ENCODE measurements around the gene ZNF699. TPM values are rescaled to one million over a fixed set of nuclear protein-coding genes. Genes with fewer than 3 reads are reported as not detected.

ZNF699 gene
- polyA plus RNA-seq, 1 donor (not counting 4 experiments of a cell fraction or from before 2014, with no cell fraction given) = 3.7 TPM

- Histone ChIP-seq H3K9ac (ENCODE audit: control insufficient read depth, extremely low read depth, insufficient read depth, low read length) (peak overlapping the region; percentile 89), H3K27ac (ENCODE audit: control insufficient read depth, insufficient read depth, low read length) (peak overlapping the region; percentile 82), H3K4me3 (ENCODE audit: control insufficient read depth in 2 of 3, extremely low read depth in 1 of 3, insufficient read depth in 2 of 3, low read depth in 1 of 3, low read length in 3 of 3) (peak overlapping the region; percentile 58 to 95 (median 91)), H3K79me2 (ENCODE audit: control insufficient read depth, insufficient read depth, low read length) (peaks cover 19% of the 10 kb centered on the region), H3K36me3 (ENCODE audit: control insufficient read depth in 2 of 2, extremely low read depth in 1 of 2, insufficient read depth in 2 of 2, low read length in 2 of 2) (peaks cover 0 to under 1% of the 10 kb centered on the region in 2 experiments), H3K9me1 (ENCODE audit: control insufficient read depth, extremely low read depth, insufficient read depth, low read length) (no peaks in the 10 kb centered on the region), H3K4me1 (ENCODE audit: control insufficient read depth, extremely low read depth, insufficient read depth, low read length) (peaks cover 11% of the 10 kb centered on the region), H3K27me3 (ENCODE audit: control insufficient read depth, extremely low read depth, insufficient read depth, low read length) (no peaks in the 10 kb centered on the region), H3K9me3 (ENCODE audit: control insufficient read depth, low read depth, low read length) (no peaks in the 10 kb centered on the region), H2AFZ (ENCODE audit: control insufficient read depth, low read length) (peak overlapping the region; percentile 100), H3K4me2 (ENCODE audit: control insufficient read depth, extremely low read depth, insufficient read depth, low read depth, low read length) (peak overlapping the region; percentile 70), H4K20me1 (ENCODE audit: control insufficient read depth, extremely low read depth, insufficient read depth, low read length) (no peaks in the 10 kb centered on the region)
- dilution Hi-C loops (cut with MboI; ENCODE audit: extremely low pct_ligation_motif_present, low sequenced_read_pairs) = no loop called here
- TF ChIP-seq EZH2 (IDR thresholded peaks at IDR 0.05; ENCODE audit: low read length) (no peak), CTCF (optimal IDR thresholded peaks at IDR 0.05 in 1 of 3, IDR thresholded peaks at IDR 0.05 in 1 of 3, conservative IDR thresholded peaks at IDR 0.05 in 1 of 3; ENCODE audit: extremely low read depth in 1 of 3, insufficient read depth in 2 of 3, low read length in 3 of 3) (no peak)
- FAIRE-seq = peak; percentile 87
- DNase-seq (ENCODE audit: low read depth, low spot score) = peak; percentile 70
Measured at GRCh38 chr19:9309974-9310446, 372 bp upstream of the ZNF699 start.

GRCh38 chr19:9308091-9308770, 1.4 kb downstream of the ZNF699 start:
- TF ChIP-seq EZH2 (IDR thresholded peaks at IDR 0.05; ENCODE audit: low read length) (no peak), CTCF (optimal IDR thresholded peaks at IDR 0.05 in 1 of 3, IDR thresholded peaks at IDR 0.05 in 1 of 3, conservative IDR thresholded peaks at IDR 0.05 in 1 of 3; ENCODE audit: extremely low read depth in 1 of 3, insufficient read depth in 2 of 3, low read length in 3 of 3) (no peak)
- H3K9ac ChIP-seq (ENCODE audit: control insufficient read depth, extremely low read depth, insufficient read depth, low read length) = peak overlapping the region; percentile 15
- H2AFZ ChIP-seq (ENCODE audit: control insufficient read depth, low read length) = no peak overlapping the region
- peaks cover 6 to 8% of the 10 kb centered on the region in 2 experiments for H3K36me3 ChIP-seq (ENCODE audit: control insufficient read depth in 2 of 2, extremely low read depth in 1 of 2, insufficient read depth in 2 of 2, low read length in 2 of 2)
- no peak overlapping the region for H3K27ac ChIP-seq (ENCODE audit: control insufficient read depth, insufficient read depth, low read length)
- peak overlapping the region; percentile 58 to 95 (median 91) for H3K4me3 ChIP-seq (ENCODE audit: control insufficient read depth in 2 of 3, extremely low read depth in 1 of 3, insufficient read depth in 2 of 3, low read depth in 1 of 3, low read length in 3 of 3)
- H3K4me1 ChIP-seq (ENCODE audit: control insufficient read depth, extremely low read depth, insufficient read depth, low read length) = peaks cover 11% of the 10 kb centered on the region
- dilution Hi-C loops (cut with MboI; ENCODE audit: extremely low pct_ligation_motif_present, low sequenced_read_pairs) = no loop called here
- peaks cover 21% of the 10 kb centered on the region for H3K79me2 ChIP-seq (ENCODE audit: control insufficient read depth, insufficient read depth, low read length)
- no peaks in the 10 kb centered on the region for H3K9me1 ChIP-seq (ENCODE audit: control insufficient read depth, extremely low read depth, insufficient read depth, low read length)
- peak overlapping the region; percentile 70 for H3K4me2 ChIP-seq (ENCODE audit: control insufficient read depth, extremely low read depth, insufficient read depth, low read depth, low read length)
- H3K9me3 ChIP-seq (ENCODE audit: control insufficient read depth, low read depth, low read length) = peaks cover 1% of the 10 kb centered on the region
- H4K20me1 ChIP-seq (ENCODE audit: control insufficient read depth, extremely low read depth, insufficient read depth, low read length) = no peaks in the 10 kb centered on the region
- no peak for DNase-seq (ENCODE audit: low read depth, low spot score)
- H3K27me3 ChIP-seq (ENCODE audit: control insufficient read depth, extremely low read depth, insufficient read depth, low read length) = no peaks in the 10 kb centered on the region
- no peak for FAIRE-seq
